Renal pelvis (tissue), 4 donors: ENCODE measurements around the gene NRP2. TPM values are rescaled to one million over a fixed set of nuclear protein-coding genes. Genes with fewer than 3 reads are reported as not detected.

Experiments
- DNase-seq: peaks from one replicate; pipeline ENCODE4 v3.0.0-alpha.2; 2013
- polyA plus RNA-seq, 3 donors: library from polyadenylated mRNA; unstranded; fragments of 120-200 nt; gene quantifications; one replicate each; pipeline ENCODE4 v1.2.1, GENCODE V29; 2013; ENCODE audit not compliant: insufficient read length in 3 of 3

Gene NRP2
- polyA plus RNA-seq, 3 donors, result 55.8 to 67.4 (median 66.9) TPM

GRCh38 chr2:205705511-205706349 is 23.4 kb downstream of the NRP2 start:
- no peak for DNase-seq

GRCh38 chr2:205706769-205707381 is 24.6 kb downstream of the NRP2 start:
- no peak for DNase-seq

GRCh38 chr2:205708231-205708631 is 25.9 kb downstream of the NRP2 start:
- no peak for DNase-seq

- no peak for DNase-seq
These were observed 27.0 kb downstream of the NRP2 start for GRCh38 chr2:205709319-205709718.

- DNase-seq, result no peak
These were observed 30.2 kb downstream of the NRP2 start for GRCh38 chr2:205712508-205712907.

GRCh38 chr2:205713086-205713485 is 30.8 kb downstream of the NRP2 start:
- DNase-seq, result no peak

- DNase-seq, result no peak
These were observed 31.9 kb downstream of the NRP2 start for GRCh38 chr2:205714058-205714776.

GRCh38 chr2:205714789-205715720 is 32.8 kb downstream of the NRP2 start:
- no peak for DNase-seq

GRCh38 chr2:205715831-205716525 is 33.7 kb downstream of the NRP2 start:
- no peak for DNase-seq

- no peak for DNase-seq
These were observed 35.0 kb downstream of the NRP2 start for GRCh38 chr2:205717175-205717846.

GRCh38 chr2:205717999-205718398 is 35.7 kb downstream of the NRP2 start:
- DNase-seq, result no peak

GRCh38 chr2:205719847-205720246 is 37.5 kb downstream of the NRP2 start:
- no peak for DNase-seq

- DNase-seq, result no peak
These were observed 38.2 kb downstream of the NRP2 start for GRCh38 chr2:205720451-205720902.

GRCh38 chr2:205721057-205721449 is 38.8 kb downstream of the NRP2 start:
- no peak for DNase-seq

GRCh38 chr2:205722283-205722918 is 40.1 kb downstream of the NRP2 start:
- no peak for DNase-seq

- DNase-seq, result no peak
These were observed 40.9 kb downstream of the NRP2 start for GRCh38 chr2:205723179-205723578.

GRCh38 chr2:205725059-205725458 is 42.8 kb downstream of the NRP2 start:
- no peak for DNase-seq

- DNase-seq, result no peak
These were observed 44.2 kb downstream of the NRP2 start for GRCh38 chr2:205726506-205726905.

- DNase-seq, result no peak
These were observed 44.9 kb downstream of the NRP2 start for GRCh38 chr2:205727174-205727573.

GRCh38 chr2:205728366-205728765 is 46.1 kb downstream of the NRP2 start:
- DNase-seq, result no peak
